ENCODE results near the gene CAPN13. TPM values are rescaled to one million over a fixed set of nuclear protein-coding genes. Genes with fewer than 3 reads are reported as not detected.

CAPN13 gene
- total RNA-seq, 1 experiment from 2014 or later, result 5.7 TPM

DNA sequence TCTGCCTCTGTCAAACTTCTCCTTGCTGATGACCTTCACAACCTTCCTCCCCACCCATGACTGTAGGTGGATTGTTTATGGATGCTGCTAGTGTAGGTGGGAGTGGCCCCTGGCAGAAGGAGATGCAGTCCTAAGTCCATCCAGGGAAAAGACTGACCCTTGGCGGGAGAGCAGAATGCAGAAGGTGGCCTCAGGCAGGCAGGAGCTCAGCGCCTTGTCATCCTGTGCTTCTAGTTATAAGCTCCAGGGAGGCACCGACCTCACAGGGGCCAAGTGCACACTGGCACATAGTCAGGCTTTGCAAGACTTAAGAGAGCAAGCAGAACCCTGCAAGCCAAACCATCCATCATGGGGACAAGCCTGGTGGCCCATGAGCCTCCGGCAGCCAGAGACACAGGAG is 74.4 kb downstream of the CAPN13 start:
- H2BK20ac ChIP-seq (ENCODE audit: low read depth, low read length, poor library complexity, severe bottlenecking), result no peak overlapping the region
- H3K9me3 Mint-ChIP-seq, result no peaks in the 10 kb centered on the region
- no peak overlapping the region for H3K9ac ChIP-seq (ENCODE audit: extremely low read depth, insufficient read length, low read length)
- no peak overlapping the region for H2AFZ ChIP-seq (ENCODE audit: low read length)
- H2BK5ac ChIP-seq (ENCODE audit: insufficient read length, low read length), result no peak overlapping the region
- H3K4me1 Mint-ChIP-seq, result peaks cover 22 to 28% of the 10 kb centered on the region in 2 experiments
- no peaks in the 10 kb centered on the region for H3K79me1 ChIP-seq (ENCODE audit: insufficient read depth, low read depth, low read length, poor library complexity, severe bottlenecking)
- no peak overlapping the region for H2BK15ac ChIP-seq (ENCODE audit: low read depth, low read length)
- H4K20me1 ChIP-seq (ENCODE audit: control insufficient read depth, insufficient read depth, insufficient read length), result no peaks in the 10 kb centered on the region
- no CpG with 5 or more reads among the region's 4 CpGs for WGBS (ENCODE audit: extremely low coverage, insufficient read length, low lambda C conversion rate)
- no peak overlapping the region for H3K23ac ChIP-seq (ENCODE audit: insufficient read length, low read depth, low read length)
- no peak overlapping the region for H3K14ac ChIP-seq (ENCODE audit: insufficient read depth, low read length)
- no peak overlapping the region for H3K27ac ChIP-seq (ENCODE audit: insufficient read length, low read depth, low read length)
- TF ChIP-seq, protein P1, sequence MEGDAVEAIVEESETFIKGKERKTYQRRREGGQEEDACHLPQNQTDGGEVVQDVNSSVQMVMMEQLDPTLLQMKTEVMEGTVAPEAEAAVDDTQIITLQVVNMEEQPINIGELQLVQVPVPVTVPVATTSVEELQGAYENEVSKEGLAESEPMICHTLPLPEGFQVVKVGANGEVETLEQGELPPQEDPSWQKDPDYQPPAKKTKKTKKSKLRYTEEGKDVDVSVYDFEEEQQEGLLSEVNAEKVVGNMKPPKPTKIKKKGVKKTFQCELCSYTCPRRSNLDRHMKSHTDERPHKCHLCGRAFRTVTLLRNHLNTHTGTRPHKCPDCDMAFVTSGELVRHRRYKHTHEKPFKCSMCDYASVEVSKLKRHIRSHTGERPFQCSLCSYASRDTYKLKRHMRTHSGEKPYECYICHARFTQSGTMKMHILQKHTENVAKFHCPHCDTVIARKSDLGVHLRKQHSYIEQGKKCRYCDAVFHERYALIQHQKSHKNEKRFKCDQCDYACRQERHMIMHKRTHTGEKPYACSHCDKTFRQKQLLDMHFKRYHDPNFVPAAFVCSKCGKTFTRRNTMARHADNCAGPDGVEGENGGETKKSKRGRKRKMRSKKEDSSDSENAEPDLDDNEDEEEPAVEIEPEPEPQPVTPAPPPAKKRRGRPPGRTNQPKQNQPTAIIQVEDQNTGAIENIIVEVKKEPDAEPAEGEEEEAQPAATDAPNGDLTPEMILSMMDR (conservative IDR thresholded peaks at IDR 0.05), result no peak
- H3K4ac ChIP-seq (ENCODE audit: low read depth, low read length), result no peak overlapping the region
- DNase-seq, result no peak
- H4K8ac ChIP-seq (replicated peaks; ENCODE audit: insufficient read length, low read depth, low read length), result no peak overlapping the region
- H3T11ph ChIP-seq (ENCODE audit: low read length), result no peak overlapping the region
- no peaks in the 10 kb centered on the region for H3K23me2 ChIP-seq (ENCODE audit: insufficient read length, low read depth, low read length, poor library complexity, severe bottlenecking)
- H3K27me3 ChIP-seq (ENCODE audit: insufficient read depth, low read length), result no peaks in the 10 kb centered on the region
- peaks cover 2% of the 10 kb centered on the region; the same call in 1 of the 2 replicates for H3K27me3 Mint-ChIP-seq (ENCODE audit: low read depth)
- no peaks in the 10 kb centered on the region for H3K9me3 ChIP-seq (ENCODE audit: control insufficient read depth, low read depth, low read length)
- H3K27ac Mint-ChIP-seq, result no peak overlapping the region
- no peak overlapping the region for H4K5ac ChIP-seq (ENCODE audit: insufficient read length, low read depth, low read length)
- H2BK120ac ChIP-seq (ENCODE audit: low read depth, low read length, poor library complexity, severe bottlenecking), result no peak overlapping the region
- H3K36me3 Mint-ChIP-seq (ENCODE audit: insufficient read depth in 1 of 3, low read depth in 3 of 3), result no peaks in the 10 kb centered on the region
- H3K79me2 ChIP-seq (ENCODE audit: insufficient read depth, low read length), result no peaks in the 10 kb centered on the region
- H3K56ac ChIP-seq (ENCODE audit: insufficient read length, low read depth, low read length), result no peak overlapping the region
- H4K91ac ChIP-seq (ENCODE audit: insufficient read length, low read depth, low read length), result no peak overlapping the region
- H3K4me1 ChIP-seq (ENCODE audit: insufficient read depth, low read length), result no peaks in the 10 kb centered on the region
- no peak overlapping the region for H2AK5ac ChIP-seq (ENCODE audit: insufficient read length, low read length)
- no peak overlapping the region for H3K4me2 ChIP-seq (ENCODE audit: insufficient read depth, insufficient read length, low read length)
- H3K18ac ChIP-seq (ENCODE audit: insufficient read length, low read depth, low read length), result no peak overlapping the region
- no peak overlapping the region for H2BK12ac ChIP-seq (ENCODE audit: insufficient read length, low read depth, low read length)
- H3K4me3 Mint-ChIP-seq, result no peak overlapping the region
